Dedifferentiated amniotic fluid mesenchymal stem cell (primary cell): ENCODE measurements around the gene RNF5.
"Not testable (repeated sequence)": the region's sequence is repeated elsewhere in the genome, so short reads cannot be mapped to it uniquely, and the experiment has no call there.

Source experiments
- DNase-seq: peaks from one replicate; pipeline ENCODE4 v3.0.0-alpha.2; 2016; ENCODE audit errors: extremely low spot score

Gene RNF5

GRCh38 chr6:32189742-32190053, 11.5 kb downstream of the RNF5 start:
- no peak for DNase-seq

GRCh38 chr6:32190054-32190851, 12.0 kb downstream of the RNF5 start, which contains the start of gene PBX2:
Gene PBX2, minus strand, starts transcription at chr6:32190202. Its CDS starts 287 bp downstream, at chr6:32189915.
- DNase-seq: peak; percentile 79

- no peak for DNase-seq
Measured at GRCh38 chr6:32190911-32191677, 12.9 kb downstream of the RNF5 start.

- DNase-seq: no peak
Measured at GRCh38 chr6:32191696-32192607, 13.7 kb downstream of the RNF5 start.

- DNase-seq: no peak
Measured at GRCh38 chr6:32192608-32193039, 14.4 kb downstream of the RNF5 start, which contains the start of gene GPSM3. Gene GPSM3, minus strand, starts transcription at chr6:32192643. Its CDS starts 130 bp downstream, at chr6:32192513.

GRCh38 chr6:32193096-32193495, 14.9 kb downstream of the RNF5 start:
- not testable (repeated sequence) for DNase-seq

- no peak for DNase-seq
Measured at GRCh38 chr6:32194388-32194787, 16.2 kb downstream of the RNF5 start.

GRCh38 chr6:32194825-32195651, 16.8 kb downstream of the RNF5 start:
- DNase-seq: peak; percentile 64

GRCh38 chr6:32195652-32195901, 17.4 kb downstream of the RNF5 start:
- DNase-seq: peak; percentile 100

- peak; percentile 31 for DNase-seq
Measured at GRCh38 chr6:32195902-32196681, 17.9 kb downstream of the RNF5 start.

GRCh38 chr6:32196682-32197616, 18.7 kb downstream of the RNF5 start:
- DNase-seq: no peak

- DNase-seq: no peak
Measured at GRCh38 chr6:32198345-32198696, 20.1 kb downstream of the RNF5 start.

GRCh38 chr6:32198866-32199265, 20.7 kb downstream of the RNF5 start:
- DNase-seq: no peak

- DNase-seq: no peak
Measured at GRCh38 chr6:32200711-32201475, 22.7 kb downstream of the RNF5 start.

GRCh38 chr6:32202186-32202585, 24.0 kb downstream of the RNF5 start:
- no peak for DNase-seq

GRCh38 chr6:32203426-32204267, 25.4 kb downstream of the RNF5 start:
- DNase-seq: no peak

- DNase-seq: no peak
Measured at GRCh38 chr6:32204268-32204715, 26.1 kb downstream of the RNF5 start.

GRCh38 chr6:32208996-32209395, 30.8 kb downstream of the RNF5 start:
- no peak for DNase-seq
